OCI-LY1 (cell line): ENCODE measurements around the gene SPNS2.

ENCODE experiments used
- H2AFZ ChIP-seq: fragments of 200-600 bp; sonication (generic), shearing (Covaris generic); 2 replicates; pipeline ENCODE4 v1.6.0; 2014; ENCODE audit warnings: antibody characterized with exemption, mild to moderate bottlenecking, low read length
- H3F3A ChIP-seq: fragments of 200-600 bp; sonication (generic), shearing (Covaris generic); 2 replicates; pipeline ENCODE4 v1.6.0; 2014; ENCODE audit warnings: mild to moderate bottlenecking, antibody characterized with exemption, low read length, moderate library complexity; ENCODE audit not compliant: insufficient read depth
- H3K27ac ChIP-seq: fragments of 200-600 bp; sonication (generic); 2 replicates; pipeline ENCODE4 v1.5.1; 2014; ENCODE audit warnings: low read length, mixed run types, mild to moderate bottlenecking, low read depth; ENCODE audit not compliant: poor library complexity, severe bottlenecking
- H3K27me3 ChIP-seq: fragments of 200-600 bp; sonication (generic); 2 replicates; pipeline ENCODE4 v1.6.0; 2014; ENCODE audit warnings: antibody characterized with exemption, mild to moderate bottlenecking, low read length, moderate library complexity; ENCODE audit not compliant: insufficient read depth
- H3K36me3 ChIP-seq: fragments of 200-600 bp; sonication (generic); 2 replicates; pipeline ENCODE4 v1.6.1; 2014; ENCODE audit warnings: mild to moderate bottlenecking, antibody characterized with exemption, low read length, moderate library complexity, mixed read lengths; ENCODE audit not compliant: insufficient read depth
- H3K4me1 ChIP-seq: fragments of 200-600 bp; sonication (generic); 2 replicates; pipeline ENCODE4 v1.5.1; 2014; ENCODE audit warnings: mild to moderate bottlenecking, low read length, moderate library complexity; ENCODE audit not compliant: insufficient read depth, severe bottlenecking
- H3K4me2 ChIP-seq: fragments of 200-600 bp; sonication (generic), shearing (Covaris generic); 2 replicates; pipeline ENCODE4 v1.6.1; 2014; ENCODE audit warnings: low read length
- H3K4me3 ChIP-seq: fragments of 200-600 bp; sonication (generic); 2 replicates; pipeline ENCODE4 v1.5.1; 2014; ENCODE audit warnings: low read length, low read depth, mild to moderate bottlenecking, mixed read lengths; ENCODE audit not compliant: poor library complexity, severe bottlenecking
- H3K79me2 ChIP-seq: fragments of 200-600 bp; shearing (Covaris generic); 2 replicates; pipeline ENCODE4 v1.6.1; 2016; ENCODE audit warnings: mixed run types, low read length, mixed read lengths; ENCODE audit not compliant: insufficient read depth
- H3K9ac ChIP-seq: fragments of 200-600 bp; sonication (generic), shearing (Covaris generic); 2 replicates; pipeline ENCODE4 v1.6.1; 2014; ENCODE audit warnings: mild to moderate bottlenecking, low read length, mixed read lengths
- H3K9me2 ChIP-seq: fragments of 200-600 bp; sonication (generic), shearing (Covaris generic); 2 replicates; pipeline ENCODE4 v1.6.1; 2014; ENCODE audit warnings: low read depth, mild to moderate bottlenecking, low read length, mixed read lengths
- H3K9me3 ChIP-seq: fragments of 200-600 bp; shearing (Covaris generic); 2 replicates; pipeline ENCODE4 v1.6.1; 2014; ENCODE audit warnings: low read length, mixed read lengths
- H4K20me1 ChIP-seq: fragments of 200-600 bp; sonication (generic), shearing (Covaris generic); 2 replicates; pipeline ENCODE4 v1.6.0; 2016; ENCODE audit warnings: mild to moderate bottlenecking, low read length; ENCODE audit not compliant: insufficient read depth
- EZH2 ChIP-seq: fragments of 200-600 bp; sonication (generic), shearing (Covaris generic); IDR thresholded peaks from 2 replicates; pipeline ENCODE4 v1.8.0; 2017; ENCODE audit warnings: borderline replicate concordance, mixed run types, mild to moderate bottlenecking, antibody characterized with exemption, low read length, moderate library complexity, mixed read lengths
- TF ChIP-seq, protein P1 (sequence below): fragments of 200-600 bp; sonication (generic), shearing (Covaris generic); IDR thresholded peaks from 2 replicates; pipeline ENCODE4 v1.5.1; 2017; ENCODE audit warnings: mild to moderate bottlenecking, antibody characterized with exemption, low read length, moderate library complexity, mixed read lengths

The SPNS2 gene

DNA sequence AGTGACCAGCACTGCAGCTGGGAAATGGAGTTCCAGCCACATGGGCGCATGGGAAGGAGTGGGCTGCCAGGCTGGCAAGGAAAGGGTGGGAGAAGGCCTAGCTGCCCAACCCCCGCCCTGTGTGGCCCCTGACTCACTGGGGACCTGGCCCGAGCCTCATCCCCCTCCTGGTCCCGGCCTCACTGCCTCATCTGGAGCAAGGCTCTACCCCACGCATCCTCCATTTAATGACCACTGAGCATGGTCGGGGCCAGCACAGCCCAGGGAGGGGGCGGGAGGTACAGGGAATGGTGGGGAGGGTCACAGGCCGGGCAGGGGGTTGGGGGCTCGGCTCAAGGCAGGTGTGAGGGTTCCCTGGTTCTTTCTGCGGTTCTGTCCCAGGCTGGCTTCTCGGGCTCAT is 16.1 kb downstream of the SPNS2 start:
- H3K4me1 ChIP-seq, result peaks cover 10% of the 10 kb centered on the region
- no peak overlapping the region for H3K27ac ChIP-seq
- H3K4me3 ChIP-seq, result no peak overlapping the region
- no peaks in the 10 kb centered on the region for H3K79me2 ChIP-seq
- H3F3A ChIP-seq, result no peaks in the 10 kb centered on the region
- no peaks in the 10 kb centered on the region for H3K9me3 ChIP-seq
- no peaks in the 10 kb centered on the region for H4K20me1 ChIP-seq
- TF ChIP-seq, protein P1, sequence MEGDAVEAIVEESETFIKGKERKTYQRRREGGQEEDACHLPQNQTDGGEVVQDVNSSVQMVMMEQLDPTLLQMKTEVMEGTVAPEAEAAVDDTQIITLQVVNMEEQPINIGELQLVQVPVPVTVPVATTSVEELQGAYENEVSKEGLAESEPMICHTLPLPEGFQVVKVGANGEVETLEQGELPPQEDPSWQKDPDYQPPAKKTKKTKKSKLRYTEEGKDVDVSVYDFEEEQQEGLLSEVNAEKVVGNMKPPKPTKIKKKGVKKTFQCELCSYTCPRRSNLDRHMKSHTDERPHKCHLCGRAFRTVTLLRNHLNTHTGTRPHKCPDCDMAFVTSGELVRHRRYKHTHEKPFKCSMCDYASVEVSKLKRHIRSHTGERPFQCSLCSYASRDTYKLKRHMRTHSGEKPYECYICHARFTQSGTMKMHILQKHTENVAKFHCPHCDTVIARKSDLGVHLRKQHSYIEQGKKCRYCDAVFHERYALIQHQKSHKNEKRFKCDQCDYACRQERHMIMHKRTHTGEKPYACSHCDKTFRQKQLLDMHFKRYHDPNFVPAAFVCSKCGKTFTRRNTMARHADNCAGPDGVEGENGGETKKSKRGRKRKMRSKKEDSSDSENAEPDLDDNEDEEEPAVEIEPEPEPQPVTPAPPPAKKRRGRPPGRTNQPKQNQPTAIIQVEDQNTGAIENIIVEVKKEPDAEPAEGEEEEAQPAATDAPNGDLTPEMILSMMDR, result no peak
- no peak for TF ChIP-seq EZH2
- no peak overlapping the region for H3K9ac ChIP-seq
- H3K4me2 ChIP-seq, result no peak overlapping the region
- no peaks in the 10 kb centered on the region for H3K36me3 ChIP-seq
- H3K27me3 ChIP-seq, result 0 out of 2 replicates have a peak, but pooled peaks cover 9% of the 10 kb centered on the region
- no peak overlapping the region for H2AFZ ChIP-seq
- no peaks in the 10 kb centered on the region for H3K9me2 ChIP-seq

DNA sequence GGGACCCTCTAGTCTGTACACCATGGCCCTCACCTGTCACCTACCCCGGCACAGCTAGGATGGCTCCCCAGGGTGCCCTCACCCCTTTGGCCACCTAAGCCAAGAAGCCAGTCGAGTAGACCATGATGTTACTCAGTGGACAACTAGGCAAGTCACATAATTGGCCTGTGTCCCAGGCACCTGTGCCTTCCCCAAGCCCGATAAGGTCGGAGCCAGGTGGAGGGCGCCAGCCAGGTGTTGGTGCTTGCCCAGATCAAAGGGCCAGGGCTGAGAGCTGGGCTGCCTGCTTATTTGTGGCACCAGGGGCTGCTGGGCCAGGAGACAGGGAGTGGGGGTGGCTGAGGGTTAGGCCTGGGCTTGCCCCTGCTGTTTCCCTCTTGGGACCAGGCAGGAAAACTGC is 16.8 kb downstream of the SPNS2 start:
- no peaks in the 10 kb centered on the region for H3K79me2 ChIP-seq
- TF ChIP-seq, protein P1, result no peak
- no peak for TF ChIP-seq EZH2
- H3K36me3 ChIP-seq, result no peaks in the 10 kb centered on the region
- H3K9ac ChIP-seq, result no peak overlapping the region
- peaks cover 10% of the 10 kb centered on the region for H3K4me1 ChIP-seq
- no peak overlapping the region for H2AFZ ChIP-seq
- H4K20me1 ChIP-seq, result no peaks in the 10 kb centered on the region
- H3K9me2 ChIP-seq, result no peaks in the 10 kb centered on the region
- no peak overlapping the region for H3K4me3 ChIP-seq
- 0 out of 2 replicates have a peak, but pooled peaks cover 5% of the 10 kb centered on the region for H3K27me3 ChIP-seq
- no peaks in the 10 kb centered on the region for H3F3A ChIP-seq
- no peak overlapping the region for H3K27ac ChIP-seq
- no peaks in the 10 kb centered on the region for H3K9me3 ChIP-seq
- H3K4me2 ChIP-seq, result no peak overlapping the region

- H3K27me3 ChIP-seq, result no peaks in the 10 kb centered on the region
- H3K4me2 ChIP-seq, result no peak overlapping the region
- H3K9ac ChIP-seq, result no peak overlapping the region
- H2AFZ ChIP-seq, result no peak overlapping the region
- H3K79me2 ChIP-seq, result no peaks in the 10 kb centered on the region
- no peak for TF ChIP-seq EZH2
- TF ChIP-seq, protein P1, result no peak
- H3K9me2 ChIP-seq, result no peaks in the 10 kb centered on the region
- no peak overlapping the region for H3K4me3 ChIP-seq
- H3F3A ChIP-seq, result no peaks in the 10 kb centered on the region
- no peaks in the 10 kb centered on the region for H3K36me3 ChIP-seq
- H3K27ac ChIP-seq, result no peak overlapping the region
- no peaks in the 10 kb centered on the region for H3K9me3 ChIP-seq
- peaks cover 10% of the 10 kb centered on the region for H3K4me1 ChIP-seq
- no peaks in the 10 kb centered on the region for H4K20me1 ChIP-seq
Observed at GRCh38 chr17:4516735-4517134, 18.1 kb downstream of the SPNS2 start.
